GM18511 (cell line): ENCODE data around the gene ZBTB32.
"Not testable (repeated sequence)": the region's sequence is repeated elsewhere in the genome, so short reads cannot be mapped to it uniquely, and the experiment has no call there.

Experiments used
- ATAC-seq: cut with Tn5 transposase; IDR thresholded peaks from one replicate; pipeline ENCODE4 v1.9.1; 2021; ENCODE audit warnings: mild to moderate bottlenecking, moderate library complexity; ENCODE audit not compliant: unreplicated experiment

The ZBTB32 gene, protein sequence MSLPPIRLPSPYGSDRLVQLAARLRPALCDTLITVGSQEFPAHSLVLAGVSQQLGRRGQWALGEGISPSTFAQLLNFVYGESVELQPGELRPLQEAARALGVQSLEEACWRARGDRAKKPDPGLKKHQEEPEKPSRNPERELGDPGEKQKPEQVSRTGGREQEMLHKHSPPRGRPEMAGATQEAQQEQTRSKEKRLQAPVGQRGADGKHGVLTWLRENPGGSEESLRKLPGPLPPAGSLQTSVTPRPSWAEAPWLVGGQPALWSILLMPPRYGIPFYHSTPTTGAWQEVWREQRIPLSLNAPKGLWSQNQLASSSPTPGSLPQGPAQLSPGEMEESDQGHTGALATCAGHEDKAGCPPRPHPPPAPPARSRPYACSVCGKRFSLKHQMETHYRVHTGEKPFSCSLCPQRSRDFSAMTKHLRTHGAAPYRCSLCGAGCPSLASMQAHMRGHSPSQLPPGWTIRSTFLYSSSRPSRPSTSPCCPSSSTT

DNA sequence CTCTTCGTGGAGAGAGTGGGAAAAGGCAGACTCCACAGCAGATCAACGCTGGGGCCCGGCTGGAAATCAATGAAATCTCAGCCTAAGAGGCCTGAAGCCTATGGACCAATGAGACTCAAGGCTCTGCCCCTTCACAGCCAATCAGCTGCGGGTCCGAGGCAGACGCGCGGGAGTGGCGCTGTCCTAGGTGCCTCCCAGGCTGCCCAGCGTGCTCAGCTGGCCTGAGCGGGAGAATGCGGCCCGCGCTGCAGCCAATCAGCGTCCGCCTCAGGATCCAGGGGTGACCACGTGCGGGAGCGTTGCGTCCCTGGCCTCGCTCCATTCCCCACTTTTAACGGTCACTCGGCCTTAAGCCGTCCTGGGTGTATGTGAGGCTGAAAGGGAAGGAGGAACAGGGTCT, at the start of gene ZBTB32:
Gene ZBTB32 (plus strand): TSS at position 341 of the 400 bp plus-strand sequence. CDS start 10,069 bp downstream, outside the sequence.
- no peak for ATAC-seq

DNA sequence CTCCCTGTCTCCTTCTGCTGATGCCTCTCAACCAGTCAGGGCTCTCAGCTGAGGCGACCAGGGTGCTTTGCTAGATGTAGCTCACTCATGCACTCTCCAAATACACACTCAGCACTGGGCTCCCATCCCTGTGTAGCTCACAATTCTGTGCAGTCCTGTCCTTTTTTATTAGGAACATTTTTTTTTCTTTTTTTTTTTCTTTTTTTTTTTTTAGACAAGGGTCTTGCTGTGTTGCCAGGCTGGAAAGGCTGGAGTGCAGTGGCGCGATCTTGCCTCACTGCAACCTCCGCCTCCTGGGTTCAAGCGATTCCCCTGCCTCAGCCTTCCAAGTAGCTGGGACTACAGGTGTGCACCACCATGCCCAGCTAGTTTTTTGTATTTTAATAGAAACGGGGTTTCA, 49.5 kb upstream of the ZBTB32 start:
- not testable (repeated sequence) for ATAC-seq

DNA sequence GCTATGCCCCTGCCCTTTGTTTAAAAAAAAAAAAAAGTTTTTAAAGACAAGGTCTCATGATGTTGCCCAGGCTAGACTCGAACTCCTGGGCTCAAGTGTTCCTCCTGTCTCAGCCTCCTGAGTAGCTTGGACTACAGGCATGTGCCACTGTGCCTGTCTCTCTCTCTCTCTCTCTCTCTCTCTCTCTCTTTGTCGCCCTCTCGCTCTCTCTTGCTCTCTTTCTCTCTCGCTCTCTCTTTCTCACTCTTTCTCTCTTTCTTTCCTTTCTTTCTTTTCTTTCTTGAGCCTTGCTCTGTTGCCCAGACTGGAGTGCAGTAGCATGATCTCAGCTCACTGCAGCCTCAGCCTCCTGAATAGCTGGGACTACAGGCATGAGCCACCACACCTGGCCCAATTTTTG, 48.8 kb upstream of the ZBTB32 start:
- no peak for ATAC-seq

DNA sequence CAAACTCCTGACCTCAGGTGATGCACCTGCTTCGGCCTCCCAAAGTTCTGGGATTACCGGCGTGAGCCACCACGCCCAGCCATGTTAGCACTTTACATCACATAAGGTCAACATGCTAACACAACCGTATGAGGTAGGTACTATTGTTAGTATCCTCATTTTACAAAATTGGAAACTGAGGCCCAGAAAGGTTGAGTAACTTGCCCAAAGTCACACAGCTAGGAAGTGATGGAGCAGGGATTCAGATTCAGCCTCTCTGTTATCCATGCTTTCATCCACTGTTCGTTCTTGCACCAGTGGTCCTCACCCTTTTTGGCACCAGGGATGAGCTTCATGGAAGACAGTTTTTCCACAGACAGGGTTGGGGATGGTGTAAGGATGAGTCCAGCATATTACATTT, 47.7 kb upstream of the ZBTB32 start:
- ATAC-seq, result no peak

DNA sequence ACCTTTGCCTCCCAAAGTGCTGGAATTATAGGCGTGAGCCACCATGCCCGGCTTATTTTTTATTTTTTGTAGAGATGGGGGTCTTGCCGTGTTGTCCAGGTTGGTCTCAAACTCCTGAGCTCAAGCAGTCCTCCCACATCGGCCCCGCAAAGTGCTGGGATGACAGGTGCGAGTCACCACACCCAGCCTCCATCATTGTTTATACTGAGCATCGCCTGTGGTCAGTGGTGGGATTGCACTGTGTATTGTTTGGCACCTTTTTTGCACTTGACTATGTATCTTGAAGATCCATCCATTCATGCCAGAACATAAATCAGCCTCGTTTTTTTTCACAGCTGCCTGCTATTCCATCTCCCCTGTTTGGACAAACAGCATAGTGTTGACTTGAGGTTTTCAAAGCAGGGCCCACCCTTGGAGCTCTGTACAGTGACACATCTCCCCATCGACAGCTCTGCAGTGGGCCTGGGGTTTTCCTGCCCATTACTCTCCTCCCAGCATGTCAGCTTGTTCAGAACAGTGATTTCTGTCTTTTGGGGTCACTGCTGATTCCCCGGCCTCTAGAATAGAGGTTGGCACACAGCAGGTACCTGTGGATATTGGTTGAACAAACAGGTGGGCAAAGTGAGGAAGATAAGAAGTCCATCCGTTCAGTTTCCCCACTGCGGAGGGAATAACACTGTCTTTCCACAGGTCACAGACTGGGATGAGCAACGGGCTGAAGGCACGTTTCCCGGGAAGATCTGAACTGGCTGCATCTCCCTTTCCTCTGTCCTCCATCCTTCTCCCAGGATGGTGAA, 46.3 kb upstream of the ZBTB32 start:
- ATAC-seq, result no peak

DNA sequence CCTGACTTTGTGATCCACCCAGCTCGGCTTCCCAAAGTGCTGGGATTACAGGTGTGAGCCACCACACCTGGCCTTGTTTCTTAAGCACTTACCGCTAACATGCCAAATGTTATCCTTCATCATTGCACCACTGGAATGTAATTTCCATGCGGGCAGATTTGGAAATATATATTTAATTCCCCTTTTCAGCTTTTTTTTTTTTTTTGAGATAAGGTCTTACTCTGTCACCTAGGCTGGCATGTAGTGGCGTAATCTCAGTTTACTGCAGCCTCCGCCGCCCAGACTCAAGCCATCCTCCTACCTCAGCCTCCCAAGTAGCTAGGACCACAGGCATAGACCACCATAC, 42.4 kb upstream of the ZBTB32 start:
- no peak for ATAC-seq

DNA sequence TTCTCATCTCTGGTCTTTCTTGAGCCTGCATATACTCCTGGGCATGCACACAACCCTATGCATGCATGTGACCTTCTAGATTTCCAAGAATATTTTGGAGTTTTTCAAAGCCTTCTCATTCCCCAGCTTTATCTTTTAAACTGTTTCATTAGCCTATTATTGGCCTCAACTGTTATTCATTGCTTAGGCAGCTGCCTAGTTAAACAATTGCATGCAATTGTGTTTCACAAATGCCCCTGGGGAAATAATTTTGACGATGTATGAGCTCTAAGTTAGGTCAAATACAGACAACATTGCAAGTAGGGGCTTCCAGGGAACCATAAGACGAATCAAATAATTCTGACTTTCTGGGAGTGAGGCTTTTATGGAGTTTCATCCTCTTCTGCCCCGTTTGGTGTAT, 40.4 kb upstream of the ZBTB32 start:
- ATAC-seq, result no peak

DNA sequence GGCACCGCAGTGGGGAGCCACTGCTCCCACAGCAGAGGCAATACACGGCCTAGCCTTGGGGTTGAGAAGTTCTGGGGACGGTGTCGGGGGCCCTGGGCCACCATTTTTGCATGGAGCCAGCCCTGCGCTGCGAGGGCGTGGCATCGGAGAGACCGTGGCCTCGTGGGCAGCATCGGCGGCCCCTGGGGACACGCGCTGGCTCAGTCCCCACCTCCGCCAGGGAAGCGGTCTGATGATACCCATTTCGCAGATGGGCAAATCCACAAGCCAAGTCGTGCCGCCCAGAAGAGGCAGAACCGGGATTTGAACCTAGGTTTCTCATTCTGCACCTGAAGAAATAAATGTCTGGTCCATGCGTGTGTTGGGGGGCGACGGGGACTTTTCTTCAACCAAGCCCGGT, 39.2 kb upstream of the ZBTB32 start:
- no peak for ATAC-seq

DNA sequence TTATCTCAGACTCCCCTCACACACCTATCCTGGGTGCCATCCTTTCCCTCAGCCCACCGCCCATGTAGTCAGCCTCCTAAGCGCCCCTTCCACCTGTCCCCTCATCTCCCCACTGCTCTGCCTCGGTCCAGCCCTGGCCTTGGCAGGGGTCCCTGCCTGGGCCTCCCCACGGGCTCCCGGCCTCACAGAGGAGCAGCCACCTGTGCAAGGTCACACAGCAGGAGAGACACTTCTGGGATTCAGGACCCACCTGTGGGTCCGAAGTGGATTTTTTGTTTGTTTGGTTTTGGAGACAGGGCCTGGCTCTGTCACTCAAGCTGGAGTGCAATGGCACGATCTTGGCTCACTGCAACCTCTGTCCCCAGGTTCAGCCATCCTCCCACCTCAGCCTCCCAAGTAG, 38.8 kb upstream of the ZBTB32 start:
- no peak for ATAC-seq

DNA sequence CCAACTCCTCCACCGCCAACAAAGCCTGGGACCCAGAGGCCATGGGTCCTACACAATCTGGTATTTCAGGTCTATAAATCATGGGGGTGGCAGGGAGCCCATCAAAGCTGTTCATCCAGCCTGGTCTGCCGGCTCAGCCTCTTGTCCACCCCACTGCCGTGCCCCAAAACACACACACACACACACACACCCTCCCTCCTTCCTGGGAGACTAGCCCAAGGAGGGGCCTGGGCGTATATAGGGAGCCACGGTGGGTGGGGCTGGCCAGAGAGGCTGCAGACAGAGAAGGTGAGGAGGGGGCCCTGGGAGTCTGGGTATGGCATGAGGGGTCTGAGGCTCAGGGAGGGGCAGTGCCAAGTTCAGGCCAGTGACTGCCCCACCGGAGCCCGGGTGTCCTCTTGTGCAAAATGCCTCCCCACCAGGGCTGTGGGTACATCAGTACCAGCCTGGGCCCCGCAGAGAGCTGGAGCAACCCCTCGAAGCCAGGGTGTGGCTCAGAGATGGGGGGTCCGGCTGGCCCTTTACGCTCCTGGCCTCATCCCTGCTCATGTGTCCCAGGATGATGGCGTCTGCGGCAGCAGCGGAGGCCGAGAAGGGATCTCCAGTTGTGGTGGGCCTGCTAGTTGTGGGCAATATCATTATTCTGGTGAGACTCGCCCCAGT, 38.0 kb upstream of the ZBTB32 start, which contains the start of gene UPK1A:
Gene UPK1A (plus strand): TSS at position 267 of the 663 bp plus-strand sequence. CDS start 296 bp downstream, at position 563.
- ATAC-seq, result no peak

DNA sequence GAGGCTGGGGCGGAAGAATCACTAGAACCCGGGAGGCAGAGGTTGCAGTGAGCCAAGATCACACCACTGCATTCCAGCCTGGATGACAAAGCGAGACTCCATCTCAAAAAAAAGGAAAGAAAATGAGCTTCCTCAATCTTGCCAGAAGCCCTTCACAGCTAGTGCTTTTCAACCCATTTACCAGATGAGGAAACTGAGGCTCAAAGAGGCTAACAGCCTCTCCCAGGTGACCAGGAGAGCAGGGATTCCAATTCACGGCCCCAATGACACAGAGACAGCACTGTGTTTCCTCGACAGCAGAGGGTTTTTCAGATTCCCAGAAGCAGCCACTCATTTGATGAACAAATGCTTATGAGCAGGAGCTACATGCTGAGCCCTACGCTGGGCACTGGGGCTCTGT, 34.8 kb upstream of the ZBTB32 start:
- ATAC-seq, result no peak

DNA sequence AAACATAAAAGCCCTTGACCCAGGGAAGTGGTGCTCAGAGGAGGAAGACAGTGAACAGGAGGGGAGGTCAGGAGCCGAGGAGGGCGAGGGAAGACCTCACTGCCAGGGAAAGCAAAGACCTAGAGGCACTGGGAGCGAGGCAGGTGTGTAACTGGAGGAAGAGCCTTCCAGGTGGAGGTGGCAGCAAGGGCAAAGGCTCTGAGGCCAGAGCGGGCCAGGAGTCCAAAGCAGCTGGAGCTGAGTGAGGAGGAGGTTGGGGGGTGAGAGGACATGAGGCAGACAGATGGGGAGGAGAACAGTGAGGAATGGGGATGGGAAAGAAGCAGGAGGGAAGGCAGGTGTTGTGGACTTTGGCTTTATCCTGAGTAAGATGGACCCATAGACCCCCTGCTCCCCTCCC, 34.4 kb upstream of the ZBTB32 start:
- no peak for ATAC-seq

DNA sequence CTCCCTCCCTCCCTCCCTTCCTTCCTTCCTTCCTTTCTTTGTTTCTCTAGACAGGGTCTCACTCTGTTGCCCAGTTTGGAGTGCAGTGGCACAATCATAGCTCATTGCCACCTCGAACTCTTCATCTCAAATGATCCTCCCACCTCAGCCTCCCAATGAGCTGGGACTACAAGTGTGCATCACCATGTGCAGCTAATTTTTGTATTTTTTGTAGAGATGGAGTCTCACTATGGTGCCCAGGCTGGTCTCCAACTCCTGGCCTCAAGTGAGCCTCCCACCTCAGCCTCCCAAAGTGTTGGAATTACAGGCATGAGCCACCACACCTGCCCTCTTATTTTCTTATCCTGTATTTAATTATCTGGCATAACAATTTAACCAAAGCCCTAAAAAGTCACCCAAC, 33.7 kb upstream of the ZBTB32 start:
- no peak for ATAC-seq

DNA sequence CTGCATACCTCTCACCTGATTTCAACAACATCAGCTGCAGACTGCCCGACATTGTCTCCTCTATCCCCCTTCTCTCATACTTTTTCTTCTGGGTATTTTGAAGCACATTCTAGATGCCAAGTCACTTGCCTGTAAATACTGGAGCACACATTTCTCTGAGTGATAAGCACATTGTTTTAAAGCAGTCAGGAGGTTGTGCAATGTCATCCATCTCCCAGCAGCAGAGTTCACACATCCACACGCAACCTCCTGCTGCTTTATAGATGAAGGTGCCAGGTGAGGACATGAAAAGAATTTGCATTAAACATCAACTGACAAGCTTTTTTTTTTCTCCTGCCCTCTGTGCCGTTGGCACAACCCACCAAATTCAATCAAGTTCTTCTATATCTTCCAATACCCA, 32.5 kb upstream of the ZBTB32 start:
- ATAC-seq, result no peak

DNA sequence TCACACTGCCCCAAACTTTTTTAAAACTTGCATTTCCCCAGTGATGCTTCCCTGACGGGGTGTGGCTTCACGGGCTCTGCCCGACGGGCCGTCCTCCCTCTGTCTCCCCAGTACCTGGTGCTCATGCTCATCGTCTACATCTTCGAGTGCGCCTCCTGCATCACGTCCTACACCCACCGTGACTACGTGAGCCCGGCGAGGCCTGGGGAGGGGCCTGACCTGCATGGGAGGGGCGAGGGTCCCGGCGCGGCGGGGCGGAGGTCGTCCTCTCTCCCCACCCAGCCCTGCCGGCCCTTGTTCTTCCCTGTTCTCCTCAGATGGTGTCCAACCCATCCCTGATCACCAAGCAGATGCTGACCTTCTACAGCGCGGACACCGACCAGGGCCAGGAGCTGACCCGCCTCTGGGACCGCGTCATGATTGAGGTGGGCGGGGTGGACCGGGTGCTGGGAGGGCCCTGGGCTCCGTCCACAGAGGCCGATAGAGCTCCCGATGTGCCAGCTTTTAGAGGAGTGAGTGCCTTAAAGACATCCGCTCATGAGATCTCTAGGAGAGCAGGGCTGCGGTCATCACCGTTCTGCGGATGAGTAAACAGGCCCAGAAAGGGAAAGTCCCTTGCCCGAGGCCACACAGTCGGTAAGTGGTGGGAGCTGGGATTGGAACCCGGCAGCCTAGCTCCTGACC, 31.1 kb upstream of the ZBTB32 start:
- no peak for ATAC-seq

DNA sequence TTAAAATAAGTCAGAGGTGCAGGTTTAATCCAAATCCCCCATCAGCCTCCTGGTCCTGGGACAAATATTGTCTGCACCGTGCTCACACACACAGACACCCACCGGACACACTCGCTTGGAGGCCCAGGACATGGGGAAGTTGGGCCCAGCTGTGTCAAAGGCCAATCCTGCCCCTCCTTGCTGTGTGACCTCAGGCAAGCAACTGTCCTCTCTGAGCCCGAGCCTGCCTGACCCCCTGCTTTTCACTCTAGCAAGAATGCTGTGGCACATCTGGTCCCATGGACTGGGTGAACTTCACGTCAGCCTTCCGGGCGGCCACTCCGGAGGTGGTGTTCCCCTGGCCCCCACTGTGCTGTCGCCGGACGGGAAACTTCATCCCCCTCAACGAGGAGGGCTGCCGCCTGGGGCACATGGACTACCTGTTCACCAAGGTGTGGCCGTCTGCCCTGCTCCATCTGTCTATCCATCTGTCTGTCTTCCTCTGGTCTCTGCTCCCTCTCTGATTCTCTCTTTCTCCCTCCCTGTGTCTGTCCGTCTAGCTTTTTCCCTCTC, 28.7 kb upstream of the ZBTB32 start:
- no peak for ATAC-seq

DNA sequence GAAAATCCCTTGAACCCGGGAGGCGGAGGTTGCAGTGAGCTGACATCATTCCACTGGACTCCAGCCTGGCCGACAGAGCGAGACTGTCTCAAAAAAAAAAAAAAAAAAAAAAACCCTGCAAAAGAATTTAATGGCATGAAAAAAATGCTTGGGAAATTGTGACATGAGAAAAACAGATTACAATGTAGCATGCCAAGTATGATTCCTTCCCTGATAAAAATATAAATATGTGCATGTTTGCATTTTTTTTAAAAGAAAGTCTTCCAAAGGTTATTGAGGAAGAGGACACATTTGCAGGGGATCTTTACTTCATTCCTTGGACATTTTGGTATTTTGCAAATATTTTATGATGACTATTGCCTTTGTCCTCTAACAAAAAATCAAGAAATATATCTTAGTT, 14.5 kb upstream of the ZBTB32 start:
- no peak for ATAC-seq

DNA sequence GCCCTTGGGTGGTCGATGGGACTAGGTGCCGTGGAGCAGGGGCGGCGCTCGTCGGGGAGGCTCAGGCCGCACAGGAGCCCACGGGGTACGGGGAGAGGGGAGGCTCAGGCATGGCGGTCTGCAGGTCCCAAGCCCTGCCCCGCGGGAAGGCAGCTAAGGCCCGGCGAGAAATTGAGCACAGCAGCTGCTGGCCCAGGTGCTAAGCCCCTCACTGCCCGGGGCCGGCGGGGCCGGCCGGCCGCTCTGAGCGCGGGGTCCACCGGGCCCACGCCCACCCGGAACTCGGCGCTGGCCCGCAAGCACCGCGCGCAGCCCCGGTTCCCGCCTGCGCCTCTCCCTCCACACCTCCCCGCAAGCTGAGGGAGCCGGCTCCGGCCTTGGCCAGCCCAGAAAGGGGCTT, 13.3 kb upstream of the ZBTB32 start:
- ATAC-seq, result not testable (repeated sequence)

DNA sequence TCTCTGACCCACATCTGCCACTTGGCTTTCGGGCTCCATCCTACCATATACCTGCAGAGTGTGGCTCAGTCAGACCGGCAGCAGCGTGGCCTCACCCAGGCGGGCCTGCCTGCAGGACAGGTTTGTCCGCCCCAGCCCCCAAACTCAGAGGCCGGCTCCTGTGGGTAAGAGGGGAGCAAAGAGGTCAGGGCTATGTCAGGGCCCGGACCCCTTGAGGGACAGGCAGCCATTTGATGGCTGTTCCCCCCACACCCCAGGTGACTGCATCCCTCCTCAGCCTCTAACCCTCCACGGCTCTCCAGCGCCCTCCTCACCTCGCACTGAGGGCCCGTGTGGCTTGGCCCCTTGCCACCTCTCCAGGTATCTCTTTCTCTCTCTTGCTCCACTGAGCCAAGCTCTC, 12.3 kb upstream of the ZBTB32 start:
- no peak for ATAC-seq

DNA sequence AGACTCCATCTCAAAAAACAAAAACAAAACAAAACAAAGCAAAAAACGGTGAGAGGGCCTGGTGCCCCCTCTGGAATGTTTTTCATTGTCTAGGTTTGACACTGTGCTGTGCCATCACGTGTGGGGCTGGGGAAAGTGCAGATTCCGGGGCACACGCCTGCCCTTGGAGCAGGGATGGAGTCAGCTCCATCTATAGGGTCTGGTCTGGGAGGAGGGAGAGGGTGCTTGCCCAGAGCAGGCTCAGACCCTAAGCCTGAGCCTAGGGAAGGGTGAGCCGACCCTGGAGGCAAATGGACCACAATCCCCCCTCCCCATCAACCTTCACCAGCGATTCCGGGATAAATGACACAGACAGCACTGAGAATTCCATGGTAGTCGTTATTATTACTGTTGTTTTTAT, 10.9 kb upstream of the ZBTB32 start:
- ATAC-seq, result no peak
